ENCODE data around the gene ALKBH8.
"Not testable (repeated sequence)": the region's sequence is repeated elsewhere in the genome, so short reads cannot be mapped to it uniquely, and the experiment has no call there.

The ALKBH8 gene

DNA sequence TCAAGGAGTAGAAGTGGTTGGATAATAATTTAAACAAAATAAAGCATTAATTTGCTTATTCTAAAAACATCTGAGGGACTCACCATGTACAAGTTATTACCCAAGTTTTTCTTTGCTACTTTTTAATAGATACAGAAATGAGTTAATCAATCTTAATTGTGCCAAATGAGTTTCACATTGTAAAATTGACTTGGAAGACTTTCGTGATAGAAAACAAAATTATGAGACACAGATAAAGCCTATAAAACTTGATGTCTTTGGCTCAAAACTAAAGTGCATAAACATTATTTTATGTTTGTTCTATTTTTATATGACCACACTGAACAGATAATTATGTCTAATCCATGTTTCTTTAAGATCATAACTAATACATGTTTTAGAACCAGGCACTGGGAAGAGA, 97.8 kb downstream of the ALKBH8 start:
- POLR2A ChIA-PET: no interaction called here
- TF ChIP-seq, protein P1, sequence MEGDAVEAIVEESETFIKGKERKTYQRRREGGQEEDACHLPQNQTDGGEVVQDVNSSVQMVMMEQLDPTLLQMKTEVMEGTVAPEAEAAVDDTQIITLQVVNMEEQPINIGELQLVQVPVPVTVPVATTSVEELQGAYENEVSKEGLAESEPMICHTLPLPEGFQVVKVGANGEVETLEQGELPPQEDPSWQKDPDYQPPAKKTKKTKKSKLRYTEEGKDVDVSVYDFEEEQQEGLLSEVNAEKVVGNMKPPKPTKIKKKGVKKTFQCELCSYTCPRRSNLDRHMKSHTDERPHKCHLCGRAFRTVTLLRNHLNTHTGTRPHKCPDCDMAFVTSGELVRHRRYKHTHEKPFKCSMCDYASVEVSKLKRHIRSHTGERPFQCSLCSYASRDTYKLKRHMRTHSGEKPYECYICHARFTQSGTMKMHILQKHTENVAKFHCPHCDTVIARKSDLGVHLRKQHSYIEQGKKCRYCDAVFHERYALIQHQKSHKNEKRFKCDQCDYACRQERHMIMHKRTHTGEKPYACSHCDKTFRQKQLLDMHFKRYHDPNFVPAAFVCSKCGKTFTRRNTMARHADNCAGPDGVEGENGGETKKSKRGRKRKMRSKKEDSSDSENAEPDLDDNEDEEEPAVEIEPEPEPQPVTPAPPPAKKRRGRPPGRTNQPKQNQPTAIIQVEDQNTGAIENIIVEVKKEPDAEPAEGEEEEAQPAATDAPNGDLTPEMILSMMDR (IDR thresholded peaks at IDR 0.05; ENCODE audit: insufficient read depth, low read length, missing control alignments): no peak
- DNase-seq (ENCODE audit: low read depth, low spot score): no peak
- no peak overlapping the region for H3K4me3 ChIP-seq (ENCODE audit: low read depth, low read length)
- CTCF ChIA-PET: no interaction called here

DNA sequence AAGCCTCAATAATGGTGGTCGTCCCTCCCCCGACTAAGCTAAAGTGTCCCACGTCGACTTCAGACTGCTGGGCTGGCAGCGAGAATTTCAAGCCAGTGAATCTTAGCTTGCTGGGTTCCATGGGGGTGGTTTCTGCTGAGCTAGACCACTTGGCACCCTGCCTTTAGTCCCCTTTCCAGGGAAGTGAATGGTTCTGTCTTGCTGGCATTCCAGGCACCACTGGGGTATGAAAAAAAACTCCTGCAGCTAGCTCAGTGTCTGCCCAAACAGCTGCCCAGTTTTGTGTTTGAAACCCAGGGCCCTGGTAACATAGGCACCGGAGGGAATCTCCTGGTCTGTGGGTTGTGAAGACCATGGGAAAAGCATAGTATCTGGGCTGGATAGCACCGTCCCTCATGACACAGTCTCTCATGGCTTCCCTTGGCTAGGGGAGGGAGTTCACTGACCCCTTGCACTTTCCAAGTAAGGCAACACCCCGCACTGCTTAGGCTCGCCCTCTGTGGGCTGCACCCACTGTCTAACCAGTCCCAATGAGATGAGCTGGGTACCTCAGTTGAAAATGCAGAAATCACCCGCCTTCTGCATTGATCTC, 99.2 kb downstream of the ALKBH8 start:
- POLR2A ChIA-PET; CTCF ChIA-PET; DNase-seq (ENCODE audit: low read depth, low spot score); H3K4me3 ChIP-seq (ENCODE audit: low read depth, low read length): not testable (repeated sequence)

DNA sequence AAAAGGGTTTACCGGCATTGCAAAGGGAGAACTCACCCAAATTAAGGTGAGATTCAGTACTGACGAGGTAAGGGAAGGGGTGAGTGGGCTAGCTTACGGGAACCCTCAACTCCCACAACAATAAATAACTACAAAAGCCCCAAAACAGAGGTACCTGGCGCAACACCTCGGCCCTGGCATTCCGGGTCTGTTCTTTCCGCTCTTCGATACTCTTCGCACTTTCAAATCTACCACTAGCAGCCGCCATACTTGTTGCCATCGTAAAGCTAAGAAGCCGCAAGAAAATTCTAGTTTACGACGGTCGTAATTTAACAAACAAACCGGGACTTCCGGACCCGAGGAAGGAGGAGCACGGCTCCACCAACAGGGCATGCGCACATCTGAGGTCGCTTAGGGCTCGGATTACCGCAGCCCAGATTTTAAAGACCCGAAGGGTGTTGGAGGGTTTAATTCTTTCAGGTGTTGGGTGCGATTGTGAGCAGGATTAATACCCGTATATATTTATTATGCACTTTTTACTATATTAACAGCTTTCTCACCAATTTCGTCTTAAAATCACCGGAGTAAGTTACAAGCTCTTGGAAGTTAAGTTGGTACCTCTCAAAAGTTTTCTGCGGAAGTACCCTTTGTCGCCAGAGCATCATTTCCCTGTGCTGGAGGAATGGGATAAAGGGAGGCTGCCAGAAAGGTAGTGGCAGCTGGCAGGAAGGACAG, 107.8 kb downstream of the ALKBH8 start, which contains the start of gene CWF19L2:
Gene CWF19L2, minus strand, starts transcription at position 268 of the 714 bp plus-strand sequence. Its CDS starts 9 bp downstream, at position 259.
- POLR2A ChIA-PET: interaction anchor here (0.6 kb wide), 1 partner anchor 415 kb away, joined by 3 read pairs; no protein-coding TSS in a partner anchor
- peak within 1 kb of the TSS; percentile 89 for H3K4me3 ChIP-seq (ENCODE audit: low read depth, low read length)
- CTCF ChIA-PET: interaction anchor here (0.9 to 1.6 kb wide), 5 partner anchors 10 to 232 kb away, joined by 3 to 4 read pairs (median 3); no protein-coding TSS in a partner anchor
- DNase-seq (ENCODE audit: low read depth, low spot score): peak; percentile 74
- TF ChIP-seq, protein P1 (IDR thresholded peaks at IDR 0.05; ENCODE audit: insufficient read depth, low read length, missing control alignments): no peak

DNA sequence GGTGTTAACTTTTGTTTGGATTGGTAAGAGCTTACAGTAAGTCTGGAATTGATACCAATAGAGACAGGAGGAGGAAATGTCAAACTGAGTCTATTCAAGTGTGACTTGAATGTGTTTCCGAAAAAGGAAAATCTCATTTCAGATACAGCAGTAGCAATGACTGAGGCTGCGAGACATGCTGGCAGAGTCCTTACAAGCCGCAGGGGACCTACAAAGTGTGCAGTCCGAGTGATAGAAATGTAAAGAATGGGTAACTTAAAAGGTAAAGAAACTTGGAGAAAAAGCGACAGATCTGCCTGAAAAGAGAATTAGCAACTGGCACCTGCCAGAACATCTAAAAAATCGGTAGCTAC, 108.4 kb downstream of the ALKBH8 start:
- CTCF ChIA-PET: interaction anchor here (0.9 to 1.6 kb wide), 5 partner anchors 10 to 232 kb away, joined by 3 to 4 read pairs (median 3); no protein-coding TSS in a partner anchor
- TF ChIP-seq, protein P1 (IDR thresholded peaks at IDR 0.05; ENCODE audit: insufficient read depth, low read length, missing control alignments): no peak
- POLR2A ChIA-PET: no interaction called here
- DNase-seq (ENCODE audit: low read depth, low spot score): no peak
- peak overlapping the region; percentile 89 for H3K4me3 ChIP-seq (ENCODE audit: low read depth, low read length)

DNA sequence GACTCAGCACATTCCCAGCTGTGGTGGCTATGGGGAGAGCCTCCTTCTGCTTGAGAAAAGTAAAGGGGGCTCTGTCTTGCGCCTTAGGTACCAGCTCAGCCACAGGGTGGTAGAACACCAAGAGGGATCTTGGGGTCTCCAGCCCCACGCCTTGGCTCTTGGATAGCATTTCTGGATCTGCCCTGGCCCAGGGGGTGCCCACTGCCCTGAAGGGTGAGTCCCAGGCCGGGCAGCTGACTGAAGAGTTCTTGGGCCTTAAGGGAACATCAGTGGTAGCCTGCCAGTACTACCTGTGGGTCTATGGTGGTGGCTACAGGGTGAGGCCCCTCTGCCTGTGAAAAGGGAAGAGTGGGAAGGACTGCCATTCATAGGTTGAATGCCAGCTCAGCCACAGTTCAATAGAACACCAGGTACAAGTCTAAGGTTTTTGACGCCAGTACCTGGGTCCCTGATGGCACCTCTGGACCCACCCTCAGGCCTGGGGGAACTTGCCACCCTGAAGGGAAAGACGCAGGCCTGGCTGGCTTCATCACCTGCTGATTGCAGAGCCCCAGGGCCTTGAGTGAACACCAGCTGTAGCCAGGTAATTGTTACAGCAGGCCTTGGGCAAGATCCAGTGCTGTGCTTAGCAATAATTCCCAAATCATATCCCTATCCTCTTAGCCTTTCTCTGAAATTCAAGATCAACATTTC, 111.8 kb downstream of the ALKBH8 start:
- H3K4me3 ChIP-seq (ENCODE audit: low read depth, low read length): no peak overlapping the region
- ChIA-PET POLR2A (no interaction called here), CTCF (no interaction called here)
- TF ChIP-seq, protein P1 (IDR thresholded peaks at IDR 0.05; ENCODE audit: insufficient read depth, low read length, missing control alignments): no peak
- DNase-seq (ENCODE audit: low read depth, low spot score): no peak

Measured in AG04449 (cell line).